Glutamatergic neuron (in vitro differentiated cells): Measurements from ENCODE around the gene ATP5F1D. TPM values are rescaled to one million over a fixed set of nuclear protein-coding genes. Genes with fewer than 3 reads are reported as not detected.

Experiments used
- DNase-seq: peaks from one replicate; pipeline ENCODE4 v3.0.0; 2022
- H3K27ac Mint-ChIP-seq: one replicate; pipeline ENCODE4 v1.8.0; 2020; ENCODE audit warnings: mild to moderate bottlenecking, mixed read lengths, inconsistent platforms; ENCODE audit not compliant: unreplicated experiment
- H3K27me3 Mint-ChIP-seq: one replicate; pipeline ENCODE4 v1.8.0; 2020; ENCODE audit warnings: mild to moderate bottlenecking, moderate library complexity, mixed read lengths, inconsistent platforms; ENCODE audit not compliant: unreplicated experiment
- H3K36me3 Mint-ChIP-seq: one replicate; pipeline ENCODE4 v1.8.0; 2020; ENCODE audit warnings: mild to moderate bottlenecking, mixed read lengths, inconsistent platforms; ENCODE audit not compliant: unreplicated experiment
- H3K4me1 Mint-ChIP-seq: one replicate; pipeline ENCODE4 v1.8.0; 2020; ENCODE audit warnings: mild to moderate bottlenecking, low read depth, mixed read lengths, inconsistent platforms; ENCODE audit not compliant: unreplicated experiment
- H3K4me3 Mint-ChIP-seq: one replicate; pipeline ENCODE4 v1.8.0; 2020; ENCODE audit warnings: mild to moderate bottlenecking, mixed read lengths, inconsistent platforms; ENCODE audit not compliant: unreplicated experiment
- H3K9me3 Mint-ChIP-seq: one replicate; pipeline ENCODE4 v1.8.0; 2020; ENCODE audit warnings: mild to moderate bottlenecking, moderate library complexity, mixed read lengths, inconsistent platforms; ENCODE audit not compliant: unreplicated experiment
- total RNA-seq: library from RNA; stranded (reverse); fragmentation: NEBNext Ultra II Directional; extraction: Animal tissue kit (Norgen Biotek cat#: 25700); gene quantifications from one replicate; pipeline ENCODE4 v1.2.1, GENCODE V29; 2021; ENCODE audit not compliant: unreplicated experiment
- TF ChIP-seq, protein P1 (sequence below): fragments of 200-600 bp; sonication (generic); IDR thresholded peaks from one replicate; pipeline ENCODE4 v1.5.0; 2021; ENCODE audit not compliant: partially characterized antibody, unreplicated experiment

The ATP5F1D gene
- total RNA-seq, 1 donor from 2014 or later = 129 TPM

- Mint-ChIP-seq H3K4me3 (peak overlapping the region; percentile 72), H3K27me3 (peaks cover 14% of the 10 kb centered on the region), H3K9me3 (peaks cover 17% of the 10 kb centered on the region), H3K4me1 (peaks cover 37% of the 10 kb centered on the region), H3K27ac (peak overlapping the region; percentile 87), H3K36me3 (no peaks in the 10 kb centered on the region)
- TF ChIP-seq, protein P1, sequence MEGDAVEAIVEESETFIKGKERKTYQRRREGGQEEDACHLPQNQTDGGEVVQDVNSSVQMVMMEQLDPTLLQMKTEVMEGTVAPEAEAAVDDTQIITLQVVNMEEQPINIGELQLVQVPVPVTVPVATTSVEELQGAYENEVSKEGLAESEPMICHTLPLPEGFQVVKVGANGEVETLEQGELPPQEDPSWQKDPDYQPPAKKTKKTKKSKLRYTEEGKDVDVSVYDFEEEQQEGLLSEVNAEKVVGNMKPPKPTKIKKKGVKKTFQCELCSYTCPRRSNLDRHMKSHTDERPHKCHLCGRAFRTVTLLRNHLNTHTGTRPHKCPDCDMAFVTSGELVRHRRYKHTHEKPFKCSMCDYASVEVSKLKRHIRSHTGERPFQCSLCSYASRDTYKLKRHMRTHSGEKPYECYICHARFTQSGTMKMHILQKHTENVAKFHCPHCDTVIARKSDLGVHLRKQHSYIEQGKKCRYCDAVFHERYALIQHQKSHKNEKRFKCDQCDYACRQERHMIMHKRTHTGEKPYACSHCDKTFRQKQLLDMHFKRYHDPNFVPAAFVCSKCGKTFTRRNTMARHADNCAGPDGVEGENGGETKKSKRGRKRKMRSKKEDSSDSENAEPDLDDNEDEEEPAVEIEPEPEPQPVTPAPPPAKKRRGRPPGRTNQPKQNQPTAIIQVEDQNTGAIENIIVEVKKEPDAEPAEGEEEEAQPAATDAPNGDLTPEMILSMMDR = no peak
- DNase-seq = peak; percentile 63
These were observed 24.1 kb downstream of the ATP5F1D start for GRCh38 chr19:1265615-1266128.

- Mint-ChIP-seq H3K4me1 (peaks cover 41% of the 10 kb centered on the region), H3K27ac (peak overlapping the region; percentile 87), H3K27me3 (peaks cover 13% of the 10 kb centered on the region)
These were observed 24.8 kb downstream of the ATP5F1D start for GRCh38 chr19:1266129-1266915.

DNA sequence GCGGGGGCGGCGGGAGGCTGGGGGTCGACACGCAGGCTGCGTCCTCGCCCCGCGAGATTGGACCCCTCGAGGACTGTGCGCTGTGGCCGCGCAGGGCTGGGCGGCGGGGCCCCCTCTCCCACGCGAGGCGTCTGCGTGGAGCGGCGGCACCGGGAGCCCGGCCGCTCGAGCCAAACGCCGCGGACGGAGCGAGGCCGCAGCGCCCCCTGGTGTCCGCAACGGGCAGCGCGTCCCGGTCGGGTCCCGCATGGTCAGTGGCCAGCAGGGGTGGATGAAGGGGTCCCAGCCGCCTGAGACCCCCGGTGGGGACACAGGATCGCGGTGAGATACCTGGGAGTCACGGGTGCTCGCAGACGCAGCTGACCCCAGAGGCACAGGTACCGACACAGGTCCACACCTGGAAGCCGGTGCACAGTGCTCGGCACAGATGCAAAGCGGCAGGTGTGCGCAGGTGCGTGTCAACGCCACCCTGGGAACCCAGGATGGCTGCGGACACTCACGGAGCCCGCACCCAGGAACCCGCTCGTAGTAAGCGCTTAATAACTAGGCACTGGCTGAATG lies 25.4 kb downstream of the ATP5F1D start:
- peaks cover 13% of the 10 kb centered on the region for H3K9me3 Mint-ChIP-seq
- H3K27me3 Mint-ChIP-seq = peaks cover 15% of the 10 kb centered on the region
- H3K27ac Mint-ChIP-seq = peak overlapping the region; percentile 38
- no peaks in the 10 kb centered on the region for H3K36me3 Mint-ChIP-seq
- peak overlapping the region; percentile 76 for H3K4me3 Mint-ChIP-seq
- peaks cover 37% of the 10 kb centered on the region for H3K4me1 Mint-ChIP-seq
- DNase-seq = peak; percentile 91
- TF ChIP-seq, protein P1 = peak; percentile 99

More at GRCh38 chr19:1266129-1266915, 24.8 kb downstream of the ATP5F1D start:
- peak; percentile 85 for DNase-seq
- Mint-ChIP-seq H3K9me3 (peaks cover 16% of the 10 kb centered on the region), H3K4me3 (peak overlapping the region; percentile 72), H3K36me3 (no peaks in the 10 kb centered on the region)
- TF ChIP-seq, protein P1 = no peak

DNA sequence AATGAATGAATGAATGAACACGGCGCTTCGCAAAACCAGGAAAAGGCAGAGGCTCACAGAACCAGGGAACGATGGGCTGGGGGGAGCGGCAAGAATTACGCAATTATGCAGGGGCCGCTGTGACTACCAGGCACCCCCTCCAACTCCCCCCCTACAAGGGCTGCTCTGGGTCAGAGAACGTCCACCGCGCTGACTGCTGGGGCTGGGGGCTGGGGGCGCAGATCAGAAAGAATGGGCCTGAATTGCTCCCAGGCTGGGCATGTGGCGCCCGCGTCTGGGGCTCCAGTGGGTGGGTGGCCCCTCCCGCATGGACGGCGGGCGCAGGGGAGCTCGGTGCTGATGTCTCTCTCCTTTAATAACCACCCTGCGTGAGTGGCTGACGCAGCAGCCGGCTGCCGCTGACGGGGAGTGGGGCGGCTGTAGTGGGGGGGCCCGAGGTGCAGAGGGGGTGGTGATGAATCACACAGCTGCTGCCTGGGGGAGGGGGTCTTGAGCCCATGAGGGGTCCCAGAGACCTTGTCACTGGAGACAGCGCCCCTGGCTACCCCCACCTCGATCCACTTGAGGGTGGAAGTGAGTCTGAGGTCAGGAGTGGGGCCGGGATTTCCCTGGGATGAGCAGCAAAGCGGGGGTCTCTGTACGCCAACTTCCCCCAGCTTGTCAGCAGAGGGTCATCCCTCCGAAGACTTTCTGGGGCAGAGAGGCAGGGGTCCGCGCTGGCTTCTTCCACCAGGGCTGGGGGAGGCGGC lies 26.1 kb downstream of the ATP5F1D start:
- TF ChIP-seq, protein P1 = no peak
- peaks cover 41% of the 10 kb centered on the region for H3K4me1 Mint-ChIP-seq
- H3K36me3 Mint-ChIP-seq = no peaks in the 10 kb centered on the region
- peak overlapping the region; percentile 38 for H3K27ac Mint-ChIP-seq
- DNase-seq = no peak
- H3K9me3 Mint-ChIP-seq = peaks cover 15% of the 10 kb centered on the region
- peak overlapping the region; percentile 76 for H3K4me3 Mint-ChIP-seq
- H3K27me3 Mint-ChIP-seq = peaks cover 15% of the 10 kb centered on the region
